KOPT-K1 (cell line): Measurements from ENCODE around the gene ARHGEF40.

Source experiments
- H3K27ac ChIP-seq: fragments of 200-600 bp; sonication (generic); 2 replicates; pipeline ENCODE4 v1.5.1; 2016; ENCODE audit warnings: antibody characterized with exemption, mild to moderate bottlenecking, low read depth, low read length; ENCODE audit not compliant: poor library complexity, severe bottlenecking
- H3K36me3 ChIP-seq: fragments of 200-600 bp; sonication (generic); 2 replicates; pipeline ENCODE4 v1.5.1; 2017; ENCODE audit warnings: antibody characterized with exemption, mild to moderate bottlenecking, low read length, moderate library complexity; ENCODE audit not compliant: insufficient read depth
- H3K9me3 ChIP-seq: fragments of 200-600 bp; sonication (generic); 2 replicates; pipeline ENCODE4 v1.5.1; 2017; ENCODE audit warnings: antibody characterized with exemption, low read length, mild to moderate bottlenecking; ENCODE audit not compliant: insufficient read depth, poor library complexity, severe bottlenecking

The ARHGEF40 gene

GRCh38 chr14:21070083-21070609 is at the start of gene ARHGEF40:
TSS of gene ARHGEF40 (plus strand) at chr14:21070304. CDS start at chr14:21070397, 93 bp downstream.
- Histone ChIP-seq H3K9me3 (no peaks in the 10 kb centered on the region), H3K36me3 (no peaks in the 10 kb centered on the region), H3K27ac (no peak within 1 kb of the TSS)

DNA sequence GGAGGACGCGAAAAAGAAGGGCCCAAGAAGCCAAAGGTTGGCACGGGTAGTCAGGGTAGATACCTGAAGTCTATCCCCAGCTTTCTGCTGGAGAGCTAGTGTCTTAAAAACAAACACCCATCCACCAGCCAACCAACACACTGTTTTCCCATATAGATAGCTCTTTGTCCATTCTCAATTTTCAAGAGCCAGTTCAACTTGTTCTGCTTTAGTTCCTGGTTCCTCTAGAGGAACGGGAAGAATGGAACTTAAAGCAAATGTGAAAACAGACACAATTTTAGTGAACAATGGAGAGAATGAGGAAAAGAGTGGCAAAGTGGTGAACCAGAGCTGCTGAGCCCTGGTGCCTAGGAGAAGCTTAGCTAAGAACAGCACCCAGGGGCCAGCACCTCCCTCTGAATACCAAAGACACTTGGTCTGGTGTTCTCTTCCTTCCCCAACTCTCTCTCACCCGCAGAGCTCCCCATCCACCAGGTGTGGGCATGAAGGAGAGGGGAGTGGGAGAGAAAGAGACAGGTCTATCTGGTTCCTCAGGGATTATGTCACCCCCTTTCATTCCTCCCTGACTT is 49.0 kb upstream of the ARHGEF40 start:
- Histone ChIP-seq H3K36me3 (no peaks in the 10 kb centered on the region), H3K27ac (no peak overlapping the region), H3K9me3 (no peaks in the 10 kb centered on the region)

GRCh38 chr14:21022686-21023085 is 47.4 kb upstream of the ARHGEF40 start:
- Histone ChIP-seq H3K9me3 (no peaks in the 10 kb centered on the region), H3K36me3 (no peaks in the 10 kb centered on the region), H3K27ac (no peak overlapping the region)

DNA sequence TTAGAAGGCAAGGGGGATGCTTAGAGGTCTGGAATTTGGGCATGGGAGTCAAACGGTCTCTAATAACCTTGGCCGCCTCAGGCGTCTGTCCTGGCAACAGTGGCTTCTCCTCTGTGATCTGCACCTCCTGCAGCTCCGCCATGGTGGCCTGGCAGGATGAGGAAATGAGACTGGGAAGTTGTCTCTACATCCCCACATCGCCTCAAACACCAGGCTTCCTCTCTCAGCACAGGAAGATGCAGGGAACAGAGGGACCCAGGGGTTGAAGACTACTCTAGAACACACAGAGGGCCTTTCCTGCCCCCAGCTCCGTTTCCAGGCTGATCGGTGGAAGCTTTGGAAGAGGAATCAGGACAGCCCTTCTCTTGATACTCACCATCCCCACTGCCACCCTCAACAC is 46.9 kb upstream of the ARHGEF40 start:
- no peak overlapping the region for H3K27ac ChIP-seq
- no peaks in the 10 kb centered on the region for H3K9me3 ChIP-seq
- H3K36me3 ChIP-seq, result no peaks in the 10 kb centered on the region

- H3K9me3 ChIP-seq, result no peaks in the 10 kb centered on the region
- no peaks in the 10 kb centered on the region for H3K36me3 ChIP-seq
- no peak overlapping the region for H3K27ac ChIP-seq
Measured at GRCh38 chr14:21023817-21024584, 46.1 kb upstream of the ARHGEF40 start.

DNA sequence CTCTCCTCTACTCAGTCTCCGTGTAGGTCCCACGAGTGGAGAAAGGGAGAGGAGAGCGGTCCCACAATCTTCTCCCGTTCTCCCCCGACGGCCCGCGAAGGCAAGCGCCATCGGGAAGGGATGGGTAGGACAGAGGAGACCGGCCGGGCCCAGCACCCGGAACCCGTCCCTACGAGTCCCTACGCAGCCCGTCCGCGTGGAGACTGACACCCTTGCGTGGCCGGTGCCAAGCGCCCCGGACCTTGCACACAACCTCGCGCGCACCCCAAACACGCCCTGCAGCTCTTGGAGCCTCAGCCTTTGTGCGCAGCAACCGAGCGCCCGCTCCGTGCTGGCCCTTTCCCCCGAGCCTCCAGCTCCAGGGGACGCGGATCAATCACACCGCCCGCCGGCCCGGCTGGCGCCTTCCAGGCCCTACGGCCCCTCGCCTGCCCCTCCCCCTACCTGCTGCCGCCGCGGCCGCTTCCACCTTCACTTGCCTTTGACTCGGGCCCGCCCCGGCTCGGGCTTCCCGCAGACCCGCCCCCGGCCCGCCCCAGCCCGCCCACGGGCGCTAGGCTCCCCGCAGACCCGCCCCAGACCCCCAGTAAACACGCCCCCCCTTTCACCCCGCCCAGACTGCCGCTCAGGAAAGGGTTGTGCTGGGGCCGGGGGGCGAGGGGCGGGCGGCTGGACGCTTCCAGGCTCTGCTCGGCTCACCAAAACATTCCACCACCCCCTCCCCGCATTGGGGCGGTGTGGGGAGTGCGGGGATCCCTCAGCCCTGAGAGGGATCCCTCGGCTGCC is 45.3 kb upstream of the ARHGEF40 start, which contains the start of gene NDRG2:
Gene NDRG2 (minus strand): TSS at position 477 of the 786 bp plus-strand sequence. CDS start 1,746 bp downstream, outside the sequence.
- Histone ChIP-seq H3K27ac (no peak within 1 kb of the TSS), H3K36me3 (no peaks in the 10 kb centered on the region), H3K9me3 (no peaks in the 10 kb centered on the region)

DNA sequence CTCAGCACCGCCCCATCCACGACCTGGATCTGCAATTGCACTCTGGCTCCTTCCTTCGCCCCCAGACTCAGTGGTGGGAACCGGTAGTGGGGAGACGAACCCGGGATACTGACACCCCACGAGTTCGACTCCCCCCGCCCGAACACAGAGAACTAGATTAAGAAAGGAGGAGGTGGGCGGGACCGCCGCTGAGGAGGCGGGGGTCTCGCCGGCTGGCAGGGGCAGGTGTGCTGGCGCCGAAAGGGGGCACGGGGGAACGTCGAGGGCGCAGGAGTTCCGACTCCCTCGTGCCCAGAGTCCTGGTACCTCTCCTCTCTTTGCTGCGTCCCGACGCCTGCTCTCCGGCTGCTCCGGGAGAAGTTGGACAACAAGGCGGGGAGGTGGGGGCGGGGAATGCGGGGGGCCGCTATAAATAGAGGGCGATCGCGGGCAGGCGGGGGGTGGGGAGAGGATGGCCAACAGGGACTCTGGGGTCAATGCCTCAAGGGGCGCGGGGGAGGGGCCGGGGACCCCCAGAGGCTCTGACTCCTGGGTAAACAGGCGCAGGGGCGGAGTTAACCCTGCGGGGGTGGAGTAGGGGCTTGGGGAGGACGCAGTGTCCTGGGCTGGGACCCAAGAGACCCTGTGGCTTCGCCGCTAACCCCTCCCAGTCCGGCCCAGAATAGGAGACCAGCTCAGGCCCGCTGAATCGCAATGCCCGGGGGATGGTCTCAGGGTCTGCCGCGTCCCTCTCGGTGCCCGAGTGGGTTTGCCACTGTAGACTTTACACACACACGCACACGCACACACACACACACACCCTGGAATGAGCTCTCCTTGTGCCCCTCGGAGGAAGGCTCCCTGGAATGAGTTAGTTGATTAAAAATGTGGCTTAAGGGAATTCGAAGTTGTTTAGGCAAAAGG is 44.5 kb upstream of the ARHGEF40 start:
- Histone ChIP-seq H3K9me3 (no peaks in the 10 kb centered on the region), H3K36me3 (no peaks in the 10 kb centered on the region), H3K27ac (no peak overlapping the region)

DNA sequence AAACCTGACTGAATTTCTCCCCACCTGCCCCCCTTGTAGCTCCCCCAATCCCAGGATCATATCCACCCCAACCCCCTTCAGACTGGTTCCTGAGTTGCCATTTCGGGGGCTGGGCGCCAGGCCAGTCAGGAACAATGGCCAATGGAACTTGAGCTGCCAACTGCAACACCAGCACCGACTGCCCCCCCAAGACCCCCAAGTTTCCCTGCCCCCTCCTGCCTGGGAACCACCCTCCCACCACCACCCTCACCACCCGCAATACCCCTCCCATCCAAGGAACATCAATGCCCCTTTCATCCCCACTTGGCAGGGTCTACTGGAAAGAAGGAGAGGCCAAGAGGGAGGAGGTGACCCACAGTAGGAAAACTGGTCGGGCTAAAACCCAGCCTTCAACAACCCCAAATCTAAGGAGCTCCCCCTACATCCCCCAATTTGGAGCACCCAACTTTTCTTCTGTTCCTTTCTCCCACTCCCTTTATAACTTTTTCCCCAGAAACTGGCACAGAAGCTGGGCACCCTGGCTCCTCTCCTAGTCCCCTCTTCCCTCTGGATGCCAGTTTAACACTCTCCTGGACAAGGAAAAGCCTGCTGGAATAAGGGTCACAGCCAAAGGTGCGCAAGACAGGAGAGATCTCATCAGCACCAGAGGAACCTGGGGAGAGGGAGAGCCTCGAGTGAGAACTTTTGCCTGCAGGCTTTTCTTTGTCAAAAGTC is 43.7 kb upstream of the ARHGEF40 start:
- H3K27ac ChIP-seq, result no peak overlapping the region
- no peaks in the 10 kb centered on the region for H3K36me3 ChIP-seq
- H3K9me3 ChIP-seq, result no peaks in the 10 kb centered on the region

DNA sequence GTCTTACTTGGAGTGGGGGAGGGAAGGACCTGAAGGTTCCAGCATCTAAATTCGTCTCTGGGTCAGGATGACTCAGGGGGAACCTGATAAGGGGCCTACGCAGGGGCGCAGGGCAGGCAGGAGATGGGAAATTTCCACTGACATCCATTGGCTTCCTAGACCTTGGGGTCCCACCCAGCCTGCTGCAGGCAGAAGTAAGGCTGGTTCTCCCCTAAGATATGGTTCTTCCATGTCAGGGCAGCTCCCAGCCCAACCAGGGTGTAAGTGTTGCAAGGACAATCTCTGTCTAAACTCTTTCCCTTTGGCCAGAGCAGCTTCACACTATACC is 43.2 kb upstream of the ARHGEF40 start:
- Histone ChIP-seq H3K27ac (no peak overlapping the region), H3K9me3 (no peaks in the 10 kb centered on the region), H3K36me3 (no peaks in the 10 kb centered on the region)

GRCh38 chr14:21029917-21030316 is 40.2 kb upstream of the ARHGEF40 start, which contains the start of gene TPPP2:
TSS of gene TPPP2 (plus strand) at chr14:21030217. CDS start at chr14:21030582, 365 bp downstream.
- Histone ChIP-seq H3K9me3 (no peaks in the 10 kb centered on the region), H3K27ac (no peak within 1 kb of the TSS), H3K36me3 (no peaks in the 10 kb centered on the region)

GRCh38 chr14:21030531-21030930 is 39.6 kb upstream of the ARHGEF40 start:
- Histone ChIP-seq H3K27ac (no peak overlapping the region), H3K9me3 (no peaks in the 10 kb centered on the region), H3K36me3 (no peaks in the 10 kb centered on the region)

- Histone ChIP-seq H3K36me3 (no peaks in the 10 kb centered on the region), H3K9me3 (no peaks in the 10 kb centered on the region), H3K27ac (no peak overlapping the region)
Measured at GRCh38 chr14:21032326-21033132, 37.6 kb upstream of the ARHGEF40 start.

- H3K9me3 ChIP-seq, result no peaks in the 10 kb centered on the region
- no peak overlapping the region for H3K27ac ChIP-seq
- no peaks in the 10 kb centered on the region for H3K36me3 ChIP-seq
Measured at GRCh38 chr14:21033133-21033698, 36.9 kb upstream of the ARHGEF40 start.
